Caco-2 (cell line): ENCODE data around the gene OR2T33. TPM values are rescaled to one million over a fixed set of nuclear protein-coding genes. Genes with fewer than 3 reads are reported as not detected.
"Not testable (repeated sequence)": the region's sequence is repeated elsewhere in the genome, so short reads cannot be mapped to it uniquely, and the experiment has no call there.

Source experiments
- BruUV-seq: library from RNA; stranded (reverse); fragments of 400-500 nt; replicated peaks from 2 replicates; lab custom pipeline; 2021; lab: Mats Ljungman, UMichigan
- CTCF ChIA-PET: fragments of 300-600 bp; sonication (Branson Sonifier 250); formaldehyde crosslinking; loops from one replicate; lab custom pipeline; 2022; ENCODE audit warnings: antibody characterized with exemption; lab: Charles Lee
- POLR2A ChIA-PET: fragments of 300-600 bp; sonication (Branson Sonifier 250); formaldehyde crosslinking; loops from one replicate; lab custom pipeline; 2022; ENCODE audit warnings: antibody characterized with exemption; lab: Charles Lee
- DNase-seq, 2 experiments: peaks; one replicate each; pipeline versions ENCODE4 v3.0.0 to v3.0.0-alpha.2; 2020 to 2022
- H3K27me3 ChIP-seq: replicated peaks from 2 replicates; pipeline ENCODE4 v1.6.0; 2011; ENCODE audit warnings: low read length; ENCODE audit not compliant: control insufficient read depth, insufficient read depth
- H3K36me3 ChIP-seq: 2 replicates; pipeline ENCODE4 v1.5.1; 2011; ENCODE audit warnings: low read length; ENCODE audit not compliant: control insufficient read depth, insufficient read depth
- H3K4me1 ChIP-seq: fragments of 250-450 bp; sonication (Bioruptor Pico); 2 replicates; pipeline ENCODE4 v1.5.1; 2020; ENCODE audit warnings: mild to moderate bottlenecking
- H3K4me3 ChIP-seq: 2 replicates; pipeline ENCODE4 v1.5.1; 2011; ENCODE audit warnings: low read depth, mild to moderate bottlenecking, control low read depth, low read length
- H3K9me3 ChIP-seq: fragments of 250-450 bp; sonication (Bioruptor Pico); 2 replicates; pipeline ENCODE4 v1.5.1; 2020; ENCODE audit warnings: mild to moderate bottlenecking, moderate library complexity
- H3K27ac Mint-ChIP-seq: one replicate; pipeline ENCODE4 v1.8.0; 2022; ENCODE audit warnings: mixed read lengths; ENCODE audit not compliant: unreplicated experiment
- H3K27me3 Mint-ChIP-seq: one replicate; pipeline ENCODE4 v1.8.0; 2022; ENCODE audit warnings: mixed read lengths; ENCODE audit not compliant: insufficient read depth, unreplicated experiment
- H3K36me3 Mint-ChIP-seq: one replicate; pipeline ENCODE4 v1.8.0; 2022; ENCODE audit warnings: mild to moderate bottlenecking, mixed read lengths; ENCODE audit not compliant: insufficient read depth, unreplicated experiment
- H3K4me1 Mint-ChIP-seq: one replicate; pipeline ENCODE4 v1.8.0; 2022; ENCODE audit warnings: low read depth, mixed read lengths; ENCODE audit not compliant: unreplicated experiment
- H3K4me3 Mint-ChIP-seq: one replicate; pipeline ENCODE4 v1.8.0; 2022; ENCODE audit warnings: mild to moderate bottlenecking, moderate library complexity, mixed read lengths; ENCODE audit not compliant: unreplicated experiment
- H3K9me3 Mint-ChIP-seq: one replicate; pipeline ENCODE4 v1.8.0; 2022; ENCODE audit warnings: mixed read lengths; ENCODE audit not compliant: unreplicated experiment
- CTCF ChIP-seq, 2 experiments: fragments of 200-600 bp in 1 of 2; IDR thresholded peaks; 1 replicate in 1 of 2; 2 replicates in 1 of 2; pipeline versions ENCODE4 v1.5.1 to v1.8.0; 2011 to 2022; ENCODE audit warnings: antibody characterized with exemption in 1 of 2, control low read depth in 1 of 2, inconsistent platforms in 1 of 2, low read depth in 1 of 2, low read length in 1 of 2, mild to moderate bottlenecking in 1 of 2, moderate library complexity in 1 of 2; ENCODE audit not compliant: insufficient read depth in 1 of 2, severe bottlenecking in 1 of 2, unreplicated experiment in 1 of 2
- intact Hi-C: fragments of 100-400 bp; cut with micrococcal nuclease; formaldehyde crosslinking; loops from one replicate; pipeline ENCODE4 v1.10.0; 2022; ENCODE audit not compliant: unreplicated experiment
- total RNA-seq: library from RNA; stranded (reverse); gene quantifications from 2 replicates; pipeline ENCODE4 v1.2.3, GENCODE V29; 2022

OR2T33 gene
- total RNA-seq, 1 experiment from 2014 or later = not detected

GRCh38 chr1:248288391-248288790, 10.6 kb upstream of the OR2T33 start:
- Histone ChIP-seq H3K9me3 (no peaks in the 10 kb centered on the region), H3K27me3 (no peaks in the 10 kb centered on the region), H3K4me1 (no peaks in the 10 kb centered on the region), H3K36me3 (no peaks in the 10 kb centered on the region), H3K4me3 (no peak overlapping the region)
- H3K27ac Mint-ChIP-seq = no peak overlapping the region
- BruUV-seq = no TSS peak
- intact Hi-C loops = no loop called here
- no peaks in the 10 kb centered on the region for H3K27me3 Mint-ChIP-seq
- no peaks in the 10 kb centered on the region for H3K36me3 Mint-ChIP-seq
- no peaks in the 10 kb centered on the region for H3K4me1 Mint-ChIP-seq
- no peak for TF ChIP-seq CTCF (IDR thresholded peaks at IDR 0.05; ENCODE audit: insufficient read depth in 1 of 2, low read depth in 1 of 2, low read length in 1 of 2, severe bottlenecking in 1 of 2, unreplicated experiment in 1 of 2)
- ChIA-PET CTCF (no interaction called here), POLR2A (no interaction called here)
- no peaks in the 10 kb centered on the region for H3K9me3 Mint-ChIP-seq
- DNase-seq = no peak
- no peak overlapping the region for H3K4me3 Mint-ChIP-seq

DNA sequence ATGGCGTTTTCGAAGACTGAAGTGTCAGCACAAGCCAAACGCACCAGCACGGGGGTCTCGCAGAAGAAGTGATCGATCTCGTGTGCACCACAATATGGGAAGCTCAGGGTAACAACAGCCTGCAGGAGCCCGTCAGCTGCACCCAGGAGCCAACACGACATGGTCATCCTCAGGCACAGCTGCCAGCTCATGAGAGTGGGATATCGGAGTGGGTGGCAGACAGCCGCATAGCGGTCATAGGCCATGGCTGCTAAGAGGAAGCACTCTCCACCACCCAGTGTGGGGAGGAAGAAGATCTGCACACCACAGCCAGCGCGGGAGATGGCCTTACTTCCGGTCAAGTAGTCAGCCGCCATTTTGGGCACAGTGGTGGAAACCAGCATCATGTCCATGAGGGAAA, 4.6 kb downstream of the OR2T33 start:
- H3K27ac Mint-ChIP-seq, H3K9me3 ChIP-seq, H3K36me3 ChIP-seq, BruUV-seq, H3K4me1 ChIP-seq, H3K4me3 ChIP-seq, H3K9me3 Mint-ChIP-seq, DNase-seq, CTCF ChIA-PET, H3K4me3 Mint-ChIP-seq, intact Hi-C loops, POLR2A ChIA-PET, H3K4me1 Mint-ChIP-seq, H3K27me3 ChIP-seq, H3K27me3 Mint-ChIP-seq, H3K36me3 Mint-ChIP-seq: not testable (repeated sequence)

DNA sequence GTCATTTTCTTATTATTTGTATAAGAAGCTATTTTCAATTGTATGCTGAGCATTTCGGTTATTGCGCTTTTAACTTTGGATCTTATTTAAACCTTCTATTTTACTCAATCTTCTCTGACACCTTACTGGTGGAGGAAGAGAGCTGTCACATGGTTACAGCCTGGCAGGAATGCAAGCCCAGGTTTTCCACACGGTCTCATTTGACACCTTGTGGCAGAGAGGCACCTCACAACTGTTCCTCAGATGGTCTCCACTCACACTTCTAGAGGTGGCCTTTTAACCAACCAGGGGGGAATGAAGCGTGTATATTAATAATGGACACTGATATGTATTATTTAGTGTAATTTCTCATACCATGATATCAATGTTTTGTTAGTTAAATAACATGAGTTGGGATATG, 9.6 kb downstream of the OR2T33 start:
- no peaks in the 10 kb centered on the region for H3K4me1 Mint-ChIP-seq

GRCh38 chr1:248259309-248259708, 18.5 kb downstream of the OR2T33 start:
- H3K4me3 ChIP-seq, H3K36me3 ChIP-seq, POLR2A ChIA-PET, H3K4me1 Mint-ChIP-seq, CTCF ChIA-PET, H3K36me3 Mint-ChIP-seq, BruUV-seq, intact Hi-C loops, H3K4me1 ChIP-seq, H3K9me3 ChIP-seq, H3K27ac Mint-ChIP-seq, H3K27me3 ChIP-seq, H3K27me3 Mint-ChIP-seq, DNase-seq, H3K4me3 Mint-ChIP-seq: not testable (repeated sequence)
- peaks cover 18% of the 10 kb centered on the region for H3K9me3 Mint-ChIP-seq

More for the DNA sequence above, 9.6 kb downstream of the OR2T33 start:
- H3K4me3 ChIP-seq = no peak overlapping the region
- CTCF ChIA-PET = no interaction called here
- Mint-ChIP-seq H3K36me3 (no peaks in the 10 kb centered on the region), H3K27ac (no peak overlapping the region), H3K9me3 (peaks cover 12% of the 10 kb centered on the region), H3K27me3 (no peaks in the 10 kb centered on the region), H3K4me3 (no peak overlapping the region)
- H3K36me3 ChIP-seq = no peaks in the 10 kb centered on the region
- intact Hi-C loops = no loop called here
- no peaks in the 10 kb centered on the region for H3K9me3 ChIP-seq
- BruUV-seq = no TSS peak
- TF ChIP-seq CTCF (IDR thresholded peaks at IDR 0.05; ENCODE audit: insufficient read depth in 1 of 2, low read depth in 1 of 2, low read length in 1 of 2, severe bottlenecking in 1 of 2, unreplicated experiment in 1 of 2) = no peak
- no peaks in the 10 kb centered on the region for H3K27me3 ChIP-seq
- DNase-seq = no peak
- POLR2A ChIA-PET = no interaction called here
- H3K4me1 ChIP-seq = no peaks in the 10 kb centered on the region
